GM12872 (cell line): ENCODE results near the gene CCDC169.

Source experiments
- TF ChIP-seq, protein P1 (sequence below): IDR thresholded peaks from 3 replicates; pipeline ENCODE4 v1.5.1; 2011; ENCODE audit warnings: low read depth, mild to moderate bottlenecking, low read length, moderate library complexity; ENCODE audit not compliant: insufficient read depth

CCDC169 gene

DNA sequence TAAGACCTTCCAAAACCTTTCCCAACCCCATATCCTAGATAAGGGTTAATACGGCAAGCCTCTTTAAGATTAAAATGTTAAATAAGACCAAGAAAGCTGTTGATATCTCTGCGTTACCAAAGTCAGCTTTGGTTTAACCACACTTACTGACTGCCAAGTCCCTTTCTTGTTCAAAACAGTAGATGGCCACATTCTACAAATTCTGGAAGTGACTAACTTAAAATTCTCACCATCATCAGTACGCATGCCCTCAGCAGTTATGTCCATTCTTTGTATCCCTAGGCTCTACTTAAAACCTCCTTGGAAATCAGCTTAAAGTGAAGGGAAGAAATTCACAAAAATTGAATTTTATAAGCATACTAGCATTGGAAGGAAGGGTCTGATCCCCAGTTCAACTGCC, 106.8 kb downstream of the CCDC169 start:
- TF ChIP-seq, protein P1, sequence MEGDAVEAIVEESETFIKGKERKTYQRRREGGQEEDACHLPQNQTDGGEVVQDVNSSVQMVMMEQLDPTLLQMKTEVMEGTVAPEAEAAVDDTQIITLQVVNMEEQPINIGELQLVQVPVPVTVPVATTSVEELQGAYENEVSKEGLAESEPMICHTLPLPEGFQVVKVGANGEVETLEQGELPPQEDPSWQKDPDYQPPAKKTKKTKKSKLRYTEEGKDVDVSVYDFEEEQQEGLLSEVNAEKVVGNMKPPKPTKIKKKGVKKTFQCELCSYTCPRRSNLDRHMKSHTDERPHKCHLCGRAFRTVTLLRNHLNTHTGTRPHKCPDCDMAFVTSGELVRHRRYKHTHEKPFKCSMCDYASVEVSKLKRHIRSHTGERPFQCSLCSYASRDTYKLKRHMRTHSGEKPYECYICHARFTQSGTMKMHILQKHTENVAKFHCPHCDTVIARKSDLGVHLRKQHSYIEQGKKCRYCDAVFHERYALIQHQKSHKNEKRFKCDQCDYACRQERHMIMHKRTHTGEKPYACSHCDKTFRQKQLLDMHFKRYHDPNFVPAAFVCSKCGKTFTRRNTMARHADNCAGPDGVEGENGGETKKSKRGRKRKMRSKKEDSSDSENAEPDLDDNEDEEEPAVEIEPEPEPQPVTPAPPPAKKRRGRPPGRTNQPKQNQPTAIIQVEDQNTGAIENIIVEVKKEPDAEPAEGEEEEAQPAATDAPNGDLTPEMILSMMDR = no peak

DNA sequence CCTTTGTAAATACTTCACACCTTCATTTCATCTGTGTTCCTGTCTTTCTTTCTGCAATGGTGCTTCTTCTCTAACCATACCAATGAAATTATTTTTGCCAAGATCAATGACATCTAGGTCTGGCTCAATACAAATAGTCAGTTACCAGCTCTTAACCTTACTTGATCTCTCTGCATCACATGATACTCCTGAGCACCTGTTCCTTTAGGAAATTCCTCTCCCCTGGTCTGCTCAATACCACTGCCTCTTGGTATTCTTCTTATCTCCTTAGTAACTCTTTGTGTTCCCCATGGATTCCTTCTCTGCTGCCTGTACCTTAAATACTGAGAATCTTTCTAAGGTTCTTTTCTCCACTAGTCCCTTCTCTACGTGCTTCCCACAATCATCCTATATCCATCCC, 109.2 kb downstream of the CCDC169 start:
- TF ChIP-seq, protein P1 = no peak

DNA sequence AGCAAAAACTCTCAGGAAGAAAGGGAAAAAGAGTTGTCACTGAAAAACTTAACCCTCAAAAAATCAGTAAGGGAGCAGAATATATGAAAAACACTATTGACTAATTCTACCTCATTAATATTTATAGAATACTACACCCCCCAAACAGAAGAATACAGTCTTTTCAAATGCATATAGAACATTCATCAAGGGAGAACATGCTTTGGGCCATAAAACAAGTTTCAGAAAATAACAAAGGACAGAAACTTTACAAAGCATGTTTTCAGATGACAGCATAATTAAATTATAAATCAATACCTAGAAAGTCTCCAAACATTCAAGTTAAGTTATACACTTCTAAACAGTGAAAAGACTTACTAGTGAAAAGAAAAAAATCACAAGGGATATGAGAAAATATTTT, 113.7 kb downstream of the CCDC169 start:
- TF ChIP-seq, protein P1 = no peak
